ENCODE measurements around the gene DUSP8.

Gene DUSP8

GRCh38 chr11:1506981-1507380 lies 65.1 kb downstream of the DUSP8 start:
- FAIRE-seq (no peak), DNase-seq (ENCODE audit: extremely low spot score, insufficient read length, low read depth) (no peak)

- no peak for DNase-seq (ENCODE audit: extremely low spot score, insufficient read length, low read depth)
- FAIRE-seq, result no peak
These were observed 66.6 kb downstream of the DUSP8 start for GRCh38 chr11:1505480-1505879.

GRCh38 chr11:1504581-1505290 lies 67.3 kb downstream of the DUSP8 start:
- DNase-seq (ENCODE audit: extremely low spot score, insufficient read length, low read depth) (no peak), FAIRE-seq (no peak)

- no peak for DNase-seq (ENCODE audit: extremely low spot score, insufficient read length, low read depth)
- FAIRE-seq, result no peak
These were observed 67.9 kb downstream of the DUSP8 start for GRCh38 chr11:1504138-1504537.
